ENCODE measurements around the gene SORBS2.

DNA sequence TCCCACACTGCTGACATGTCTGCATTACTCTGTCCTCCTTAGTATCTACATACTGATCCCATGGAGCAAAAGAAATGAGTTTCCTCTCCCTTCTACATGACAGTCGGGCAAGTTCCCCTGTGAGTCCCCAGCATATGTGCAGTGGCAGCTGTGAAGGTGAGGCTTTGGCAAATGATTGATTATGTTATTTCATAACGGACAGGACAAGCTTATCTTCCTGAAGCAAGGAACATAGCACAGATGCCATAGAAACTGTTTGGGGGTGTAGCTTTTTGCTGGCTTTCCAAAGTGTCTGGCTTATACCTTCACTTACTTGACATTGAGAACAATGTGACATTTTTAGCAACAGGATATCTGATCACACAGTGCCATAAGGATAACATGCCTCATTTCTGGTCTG, 139.8 kb downstream of the SORBS2 start:
- no peak for TF ChIP-seq TOX (CRISPR knock-in tag; IDR thresholded peaks at IDR 0.05; ENCODE audit: borderline replicate concordance)
- no peak for TF ChIP-seq ESRRG (CRISPR knock-in tag; IDR thresholded peaks at IDR 0.05)
- TF ChIP-seq, protein P1, sequence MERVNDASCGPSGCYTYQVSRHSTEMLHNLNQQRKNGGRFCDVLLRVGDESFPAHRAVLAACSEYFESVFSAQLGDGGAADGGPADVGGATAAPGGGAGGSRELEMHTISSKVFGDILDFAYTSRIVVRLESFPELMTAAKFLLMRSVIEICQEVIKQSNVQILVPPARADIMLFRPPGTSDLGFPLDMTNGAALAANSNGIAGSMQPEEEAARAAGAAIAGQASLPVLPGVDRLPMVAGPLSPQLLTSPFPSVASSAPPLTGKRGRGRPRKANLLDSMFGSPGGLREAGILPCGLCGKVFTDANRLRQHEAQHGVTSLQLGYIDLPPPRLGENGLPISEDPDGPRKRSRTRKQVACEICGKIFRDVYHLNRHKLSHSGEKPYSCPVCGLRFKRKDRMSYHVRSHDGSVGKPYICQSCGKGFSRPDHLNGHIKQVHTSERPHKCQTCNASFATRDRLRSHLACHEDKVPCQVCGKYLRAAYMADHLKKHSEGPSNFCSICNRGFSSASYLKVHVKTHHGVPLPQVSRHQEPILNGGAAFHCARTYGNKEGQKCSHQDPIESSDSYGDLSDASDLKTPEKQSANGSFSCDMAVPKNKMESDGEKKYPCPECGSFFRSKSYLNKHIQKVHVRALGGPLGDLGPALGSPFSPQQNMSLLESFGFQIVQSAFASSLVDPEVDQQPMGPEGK (CRISPR knock-in tag; IDR thresholded peaks at IDR 0.05; ENCODE audit: borderline replicate concordance): no peak
- no peak for TF ChIP-seq ZNF565 (CRISPR knock-in tag; conservative IDR thresholded peaks at IDR 0.05; ENCODE audit: low read depth)
- no peak for TF ChIP-seq RARB (CRISPR knock-in tag; IDR thresholded peaks at IDR 0.05)
- no peak for TF ChIP-seq ZNF70 (CRISPR knock-in tag; IDR thresholded peaks at IDR 0.05)
- no peak for TF ChIP-seq ARNTL (CRISPR knock-in tag; IDR thresholded peaks at IDR 0.05; ENCODE audit: borderline replicate concordance, low read depth)
- TF ChIP-seq, protein P2, sequence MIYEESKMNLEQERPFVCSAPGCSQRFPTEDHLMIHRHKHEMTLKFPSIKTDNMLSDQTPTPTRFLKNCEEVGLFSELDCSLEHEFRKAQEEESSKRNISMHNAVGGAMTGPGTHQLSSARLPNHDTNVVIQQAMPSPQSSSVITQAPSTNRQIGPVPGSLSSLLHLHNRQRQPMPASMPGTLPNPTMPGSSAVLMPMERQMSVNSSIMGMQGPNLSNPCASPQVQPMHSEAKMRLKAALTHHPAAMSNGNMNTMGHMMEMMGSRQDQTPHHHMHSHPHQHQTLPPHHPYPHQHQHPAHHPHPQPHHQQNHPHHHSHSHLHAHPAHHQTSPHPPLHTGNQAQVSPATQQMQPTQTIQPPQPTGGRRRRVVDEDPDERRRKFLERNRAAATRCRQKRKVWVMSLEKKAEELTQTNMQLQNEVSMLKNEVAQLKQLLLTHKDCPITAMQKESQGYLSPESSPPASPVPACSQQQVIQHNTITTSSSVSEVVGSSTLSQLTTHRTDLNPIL (CRISPR knock-in tag; IDR thresholded peaks at IDR 0.05; ENCODE audit: low read depth): no peak
- TF ChIP-seq CSDC2 (CRISPR knock-in tag; IDR thresholded peaks at IDR 0.05): no peak
- no peak for TF ChIP-seq OSR1 (CRISPR knock-in tag; IDR thresholded peaks at IDR 0.05)
- no peak for TF ChIP-seq ZFP30 (CRISPR knock-in tag; IDR thresholded peaks at IDR 0.05)

All from SK-N-SH treated with all-trans-retinoic acid at 6 μM for 48 hours (cell line).